Forelimb muscle (tissue), 1 donor: Measurements from ENCODE around the gene PACSIN1. TPM values are rescaled to one million over a fixed set of nuclear protein-coding genes. Genes with fewer than 3 reads are reported as not detected.

Experiments
- DNase-seq: peaks from one replicate; pipeline ENCODE4 v3.0.0-alpha.2; 2013; ENCODE audit warnings: low read depth
- polyA plus RNA-seq: library from polyadenylated mRNA; unstranded; fragments of 120-200 nt; gene quantifications from one replicate; pipeline ENCODE4 v1.2.1, GENCODE V29; 2013; ENCODE audit not compliant: insufficient read length

PACSIN1 gene
- polyA plus RNA-seq, 1 donor, result 1.1 TPM

DNA sequence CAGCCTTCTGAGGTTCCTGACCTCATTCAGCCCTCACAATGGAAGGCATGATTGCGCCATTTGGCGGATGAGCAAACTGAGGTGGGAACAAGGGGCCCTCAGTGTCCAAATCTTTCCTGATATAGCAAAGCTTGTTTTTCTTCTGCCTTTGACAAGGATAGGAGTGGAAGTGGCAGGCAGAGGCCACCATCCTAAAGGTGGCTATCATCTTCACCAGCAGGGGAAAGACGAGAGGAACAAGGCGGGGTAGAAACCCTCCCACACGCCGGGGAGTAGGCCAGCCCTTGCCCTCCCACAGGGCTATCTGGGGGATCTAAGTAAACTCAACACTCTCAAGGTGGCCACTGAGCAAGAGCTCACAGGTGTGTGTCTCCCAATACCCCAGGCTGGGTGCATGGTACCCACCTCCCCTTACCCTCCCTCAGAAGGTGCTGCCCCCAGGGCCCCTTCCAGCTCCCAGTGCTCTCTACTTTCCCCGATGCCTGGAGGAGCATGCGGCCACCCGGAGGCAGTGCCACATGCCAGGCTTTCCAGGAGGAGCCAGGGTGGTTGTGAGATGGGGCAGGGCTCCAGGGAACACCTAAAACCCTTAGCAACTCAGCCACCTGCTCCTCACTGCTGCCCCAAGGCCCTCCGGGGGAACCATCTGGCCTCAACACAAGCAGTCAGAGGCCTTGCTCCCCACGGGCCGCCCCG, 79.0 kb downstream of the PACSIN1 start:
- DNase-seq, result no peak

GRCh38 chr6:34546551-34547321, 80.9 kb downstream of the PACSIN1 start:
- DNase-seq, result no peak

DNA sequence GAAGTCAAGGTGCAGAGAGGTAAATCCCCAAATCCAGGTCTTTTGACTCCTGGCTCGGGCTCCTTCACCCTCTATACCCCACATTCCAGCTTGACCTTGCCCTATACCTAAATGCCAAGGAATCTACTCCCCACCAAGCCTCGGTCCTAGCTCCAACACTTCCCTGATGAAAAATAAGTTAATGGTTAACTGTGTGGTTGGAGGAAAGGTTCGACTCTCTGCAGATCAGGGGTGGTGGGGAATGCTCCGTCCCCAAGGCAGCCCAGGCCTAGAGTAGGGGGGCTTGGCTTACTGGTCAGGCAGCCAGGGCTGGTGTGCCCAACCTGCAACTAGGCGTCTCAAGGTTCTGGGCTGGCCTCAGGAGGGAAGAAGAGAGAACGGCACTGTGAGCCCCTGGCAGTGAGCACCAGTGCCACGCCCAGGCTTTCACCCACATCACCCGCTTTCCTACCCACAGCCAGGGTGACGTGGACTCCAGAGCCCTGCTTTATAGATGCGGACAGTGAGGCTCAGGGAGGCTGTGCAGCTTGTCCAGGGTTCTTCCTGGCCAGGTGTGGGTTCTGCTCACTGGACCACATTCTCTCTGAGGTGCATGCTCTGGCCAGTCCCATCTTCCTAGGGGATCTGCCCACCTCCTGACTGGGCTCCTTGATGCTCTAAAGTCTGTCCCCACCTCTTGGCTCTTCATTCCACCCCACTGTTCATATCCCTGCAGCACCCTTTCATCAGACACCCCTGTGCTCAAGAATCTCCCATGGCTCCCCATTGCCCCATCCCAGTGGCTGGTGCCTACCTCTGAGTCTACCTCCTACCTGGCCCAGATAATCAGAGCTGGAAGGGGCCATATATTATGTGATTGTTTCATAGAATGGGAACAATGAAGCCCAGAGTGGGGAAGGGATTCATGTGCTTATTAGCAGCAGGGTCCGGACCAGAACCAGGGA, 82.1 kb downstream of the PACSIN1 start:
- DNase-seq, result no peak

DNA sequence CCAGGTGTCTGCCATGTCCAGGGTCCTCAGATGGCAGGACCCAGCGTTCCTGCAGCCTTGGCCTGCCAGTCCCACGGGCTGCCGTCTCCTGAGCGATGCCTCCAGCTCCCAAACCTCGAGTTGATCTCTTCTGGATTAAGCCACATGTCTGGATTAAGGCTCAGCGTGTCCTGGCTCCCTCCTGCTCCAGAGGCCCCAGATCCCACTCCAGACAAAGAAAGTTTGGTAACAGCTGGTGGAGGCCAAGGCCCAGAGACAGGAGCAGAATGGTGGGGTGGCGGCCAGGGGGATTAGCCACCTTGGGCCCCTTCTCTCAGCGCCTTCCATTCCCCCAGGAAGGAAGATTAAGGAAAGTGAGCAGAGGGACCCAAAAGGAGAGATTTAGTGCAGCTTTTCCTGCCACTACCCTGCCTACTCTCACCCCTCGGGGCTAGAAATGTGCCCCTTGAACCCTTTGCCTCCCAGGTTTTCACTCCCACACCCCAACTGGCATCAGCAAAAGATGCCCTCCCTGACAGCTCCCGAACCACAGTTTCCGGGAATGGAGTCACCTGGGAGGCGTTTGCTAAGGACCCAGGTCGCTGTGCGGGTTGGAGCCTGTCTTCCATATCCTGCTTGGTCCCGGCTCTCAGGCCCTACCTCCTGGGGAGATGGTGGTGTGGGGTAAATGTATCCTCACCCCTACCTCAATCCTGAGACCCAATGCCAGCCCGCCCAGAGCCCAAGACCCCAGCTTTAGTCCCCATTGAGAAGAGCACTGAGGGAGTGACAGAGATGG, 83.3 kb downstream of the PACSIN1 start:
- DNase-seq, result no peak

DNA sequence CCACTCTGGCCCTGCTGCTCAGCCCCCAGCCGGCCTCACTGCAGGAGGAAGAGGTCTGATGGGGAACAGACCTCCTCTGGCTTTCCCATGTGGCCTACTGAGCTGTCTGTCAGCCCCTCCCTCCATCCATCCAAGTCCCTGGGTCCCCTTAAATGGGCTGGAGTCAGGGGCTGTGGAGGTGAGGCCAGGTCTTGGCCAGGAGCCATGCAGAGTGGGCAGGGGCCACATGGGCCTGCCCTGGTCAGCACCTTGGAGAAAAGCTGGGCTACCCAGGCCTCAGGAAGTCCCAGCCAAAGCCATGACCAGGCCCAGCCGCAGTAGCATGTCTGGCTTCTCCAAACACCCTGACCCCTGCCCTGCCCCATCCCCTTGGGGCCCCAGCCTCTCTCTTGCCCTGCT, 83.9 kb downstream of the PACSIN1 start:
- DNase-seq, result no peak

DNA sequence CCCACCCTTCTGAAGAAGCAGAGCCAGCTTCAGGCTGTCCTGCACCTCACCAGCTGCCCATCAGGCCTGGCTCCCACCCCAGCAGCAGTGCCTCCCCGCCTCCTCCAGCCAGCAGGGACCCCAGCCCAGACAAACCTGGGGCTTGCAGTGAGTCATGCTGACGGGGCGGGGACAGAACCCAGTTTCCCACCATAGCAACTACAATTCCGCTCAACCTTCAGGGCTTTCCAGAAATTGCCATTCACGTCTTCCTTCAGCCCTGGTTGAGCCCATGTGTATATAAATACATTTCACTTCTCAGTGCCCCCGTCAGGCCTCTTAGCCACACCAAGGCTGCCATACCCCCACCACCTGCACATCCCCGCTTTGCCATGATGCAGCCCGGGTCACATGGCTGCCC, 85.8 kb downstream of the PACSIN1 start:
- no peak for DNase-seq

DNA sequence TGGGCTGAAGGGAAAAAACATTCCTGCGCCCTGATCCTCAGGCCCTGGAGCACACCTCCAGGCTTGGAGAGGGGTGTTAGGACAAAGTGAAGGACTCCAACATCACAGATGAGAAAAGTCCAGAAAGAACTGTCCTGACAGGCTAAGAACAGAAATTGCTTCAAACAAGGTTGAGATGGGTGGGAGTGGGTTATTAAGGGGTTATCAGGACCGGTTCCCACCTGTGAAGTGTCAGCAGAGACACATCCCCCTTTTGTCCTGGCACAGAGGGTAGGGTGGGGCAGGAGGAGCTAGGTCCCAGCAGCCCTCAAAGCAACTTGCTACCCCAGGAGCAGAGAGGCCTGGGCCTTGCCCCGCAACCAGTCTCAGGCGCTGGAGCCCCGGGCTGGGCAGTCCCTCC, 86.7 kb downstream of the PACSIN1 start:
- no peak for DNase-seq

DNA sequence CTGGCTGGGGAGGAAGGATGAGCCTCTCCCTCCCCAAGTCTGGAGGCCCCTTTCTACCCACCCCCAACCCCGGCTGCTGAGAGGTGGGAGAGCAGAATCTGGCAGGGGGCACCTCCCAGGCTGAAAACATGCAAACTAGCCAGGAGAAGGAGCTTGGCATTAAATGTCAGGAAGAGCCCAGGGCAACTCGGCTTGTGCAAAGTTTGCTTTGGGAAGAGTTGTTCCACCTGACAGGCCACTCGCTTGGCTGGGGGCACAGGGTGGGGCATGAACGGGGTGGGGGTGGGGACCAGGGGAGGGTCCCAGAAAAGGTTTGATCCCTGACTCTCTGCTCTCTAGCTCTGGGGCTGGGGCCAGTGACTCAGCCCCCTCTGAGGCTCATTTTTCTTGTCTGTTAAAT, 87.3 kb downstream of the PACSIN1 start:
- no peak for DNase-seq

GRCh38 chr6:34553750-34554149, 87.9 kb downstream of the PACSIN1 start:
- no peak for DNase-seq

DNA sequence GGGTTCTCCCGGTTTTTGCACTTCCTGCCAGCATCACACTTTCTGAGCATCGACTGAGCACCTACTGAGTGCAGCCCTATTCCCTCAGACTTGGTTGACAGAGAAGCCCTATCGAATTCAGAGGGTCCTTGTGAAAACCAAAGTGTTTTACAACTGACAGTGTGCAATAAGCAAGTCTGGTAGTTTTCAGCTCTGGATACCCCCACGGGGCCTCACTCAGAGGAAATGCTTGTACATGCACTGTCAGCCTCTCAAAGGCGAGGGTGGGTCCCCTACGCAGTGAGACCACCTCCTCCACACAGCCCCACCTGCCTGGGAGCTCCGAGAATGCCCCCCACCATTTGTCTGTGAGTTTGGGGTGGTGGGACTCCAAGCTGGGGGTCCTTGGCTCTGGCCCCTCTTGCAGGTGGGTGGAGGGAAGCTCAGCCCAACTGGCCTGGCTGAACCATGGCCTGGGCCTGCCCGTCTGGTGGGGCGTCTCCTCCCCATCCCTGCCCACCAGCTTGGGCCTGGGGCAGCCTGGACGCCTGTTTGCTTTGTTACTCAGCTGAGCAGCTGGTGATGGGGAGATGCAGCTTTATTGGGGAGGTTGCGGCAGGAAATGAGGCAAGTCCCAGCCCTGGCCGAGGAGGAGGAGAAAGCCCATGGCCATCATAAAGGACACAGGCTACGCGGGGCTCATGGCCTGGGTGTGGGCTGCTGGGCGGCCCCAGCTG, 88.6 kb downstream of the PACSIN1 start:
- DNase-seq, result no peak

DNA sequence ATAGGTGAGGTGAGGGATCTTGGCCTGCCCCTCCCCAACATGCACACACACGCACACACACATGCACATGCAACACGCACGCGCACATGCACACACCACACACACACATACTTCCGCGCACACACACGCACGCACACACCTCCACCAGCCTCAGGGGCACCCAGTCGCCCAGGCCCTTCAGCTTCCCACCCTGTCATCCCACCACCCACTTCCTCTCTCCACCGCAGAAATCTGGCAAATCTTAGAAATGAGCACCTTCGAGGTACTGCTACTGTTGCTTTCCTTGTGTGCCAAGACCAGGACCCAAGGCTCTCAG, 89.1 kb downstream of the PACSIN1 start:
- no peak for DNase-seq

DNA sequence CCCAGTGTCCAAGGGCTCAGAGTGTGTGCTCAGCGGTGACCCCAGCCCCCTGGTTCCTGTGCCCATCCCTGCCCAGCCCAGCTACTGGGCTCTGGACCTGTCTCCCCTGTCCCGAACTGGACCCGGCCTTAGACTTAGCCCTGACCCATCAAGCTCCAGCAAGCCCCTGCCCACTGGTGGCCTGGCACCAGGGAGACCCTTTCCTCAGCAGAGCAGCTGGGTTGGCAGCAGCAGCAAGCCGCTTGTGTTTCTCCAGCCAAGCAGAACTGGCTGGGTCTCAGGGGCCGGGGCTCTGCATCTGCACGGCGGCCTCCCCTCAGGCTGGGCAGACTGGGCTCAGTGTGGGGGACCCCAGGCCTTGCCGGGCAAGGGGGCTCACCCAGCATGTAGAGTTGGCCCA, 89.5 kb downstream of the PACSIN1 start:
- DNase-seq, result no peak

- DNase-seq, result no peak
These were observed 90.2 kb downstream of the PACSIN1 start, which contains the start of gene SPDEF for GRCh38 chr6:34556031-34556471. Gene SPDEF, minus strand, starts transcription at chr6:34556329. Its CDS starts 11,874 bp downstream, at chr6:34544455.

DNA sequence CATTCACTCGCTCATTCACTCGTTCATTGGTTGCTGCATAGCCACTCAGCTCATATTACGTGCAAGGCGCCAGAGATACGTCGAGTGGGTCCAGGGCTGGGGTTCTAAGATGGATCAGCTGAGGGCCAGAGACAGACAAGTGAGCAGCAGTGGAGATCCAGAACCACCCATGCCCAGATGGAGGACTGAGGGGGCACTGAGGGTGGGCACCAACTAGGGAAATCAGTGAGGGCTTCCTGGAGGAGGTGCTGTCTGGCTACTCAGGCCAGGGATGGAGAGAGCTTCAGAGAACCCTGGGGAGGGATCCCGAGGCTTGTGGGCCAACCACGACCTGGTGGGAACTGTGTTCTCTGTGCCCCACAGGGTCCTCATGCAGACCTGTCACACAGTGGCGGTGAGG, 90.6 kb downstream of the PACSIN1 start:
- DNase-seq, result no peak

- DNase-seq, result no peak
These were observed 91.4 kb downstream of the PACSIN1 start for GRCh38 chr6:34557228-34557627.

GRCh38 chr6:34558172-34558714, 92.4 kb downstream of the PACSIN1 start:
- DNase-seq, result no peak

GRCh38 chr6:34559651-34560365, 93.9 kb downstream of the PACSIN1 start:
- no peak for DNase-seq

DNA sequence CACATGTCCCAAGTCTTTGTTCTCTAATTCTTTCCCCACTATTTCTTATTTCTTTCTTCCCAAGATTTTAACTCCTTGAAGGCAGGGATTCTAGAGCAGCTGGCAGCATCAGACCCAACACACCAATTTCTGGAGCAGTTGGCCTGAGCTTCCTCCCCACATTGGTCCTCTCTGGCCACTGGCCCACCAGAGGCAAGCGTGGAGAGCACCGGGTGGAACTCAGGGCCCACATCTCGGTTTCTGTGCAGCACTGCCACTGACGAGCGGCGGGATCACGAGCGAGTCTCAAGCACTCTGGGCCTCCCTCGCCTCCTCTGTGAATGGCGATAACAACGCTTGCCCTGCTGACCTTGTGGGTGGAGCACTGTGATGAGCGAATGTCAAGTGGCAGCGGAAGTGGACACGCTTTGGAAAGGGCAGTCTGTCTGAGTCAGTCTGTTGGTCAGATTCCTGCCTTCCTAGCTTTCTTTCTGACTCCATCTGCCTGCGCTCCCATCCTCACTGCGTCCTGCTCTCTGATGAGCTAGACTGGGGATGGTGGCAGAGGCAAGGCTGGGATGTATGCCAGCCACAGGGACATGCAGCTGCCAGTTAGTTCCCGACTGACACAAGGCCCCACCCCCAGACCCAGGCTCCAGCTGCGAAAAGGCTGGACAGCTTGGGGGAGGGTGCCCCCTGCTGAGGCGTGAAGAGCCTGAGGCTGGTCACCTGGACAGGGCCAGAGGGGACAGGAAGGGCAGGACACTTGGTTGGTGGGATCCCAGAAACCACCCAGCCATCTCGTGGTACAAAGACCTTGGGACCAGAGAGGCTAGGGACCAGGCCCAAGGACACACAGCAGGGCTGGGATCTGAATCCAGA, 94.7 kb downstream of the PACSIN1 start:
- DNase-seq, result no peak

DNA sequence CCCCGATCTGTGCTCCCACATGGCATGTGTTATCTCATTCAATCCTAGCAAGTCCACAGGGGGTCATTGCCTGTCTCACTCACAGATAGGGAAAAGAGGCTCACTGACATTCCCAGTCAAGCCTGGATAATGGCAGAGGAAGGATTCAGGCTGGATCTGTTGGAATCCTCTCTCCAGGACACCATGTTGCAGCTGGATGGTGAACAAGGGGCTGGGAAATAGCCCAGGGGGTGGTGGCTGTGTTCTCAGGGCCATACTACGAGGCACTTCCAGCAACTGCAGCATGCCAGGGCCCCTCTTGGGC, 95.3 kb downstream of the PACSIN1 start:
- DNase-seq, result no peak
